Measurements from ENCODE around the gene CCND3.

The CCND3 gene

GRCh38 chr6:41939176-41939847, 2.3 kb downstream of the CCND3 start:
- no peaks in the 10 kb centered on the region for H3K27me3 ChIP-seq (replicated peaks)
- in situ Hi-C loops (cut with HindIII; ENCODE audit: low pct_ligation_motif_present, low sequenced_read_pairs): no loop called here
- no peak overlapping the region for H3K27ac ChIP-seq
- no peak for DNase-seq
- H3K4me3 ChIP-seq (ENCODE audit: low read depth, low read length): peak overlapping the region; percentile 17
- peaks cover 29% of the 10 kb centered on the region for H3K36me3 ChIP-seq (replicated peaks)
- TF ChIP-seq CTCF (IDR thresholded peaks at IDR 0.05; ENCODE audit: low read depth, low read length, missing control alignments): no peak

GRCh38 chr6:41938590-41939175, 2.9 kb downstream of the CCND3 start:
- in situ Hi-C loops (cut with HindIII; ENCODE audit: low pct_ligation_motif_present, low sequenced_read_pairs): no loop called here
- no peak overlapping the region for H3K27ac ChIP-seq
- DNase-seq: no peak
- no peaks in the 10 kb centered on the region for H3K27me3 ChIP-seq (replicated peaks)
- H3K4me3 ChIP-seq (ENCODE audit: low read depth, low read length): no peak overlapping the region
- peaks cover 36% of the 10 kb centered on the region for H3K36me3 ChIP-seq (replicated peaks)
- TF ChIP-seq CTCF (IDR thresholded peaks at IDR 0.05; ENCODE audit: low read depth, low read length, missing control alignments): no peak

- no peak overlapping the region for H3K4me3 ChIP-seq (ENCODE audit: low read depth, low read length)
- in situ Hi-C loops (cut with HindIII; ENCODE audit: low pct_ligation_motif_present, low sequenced_read_pairs): no loop called here
- no peak for DNase-seq
- peaks cover 41% of the 10 kb centered on the region for H3K36me3 ChIP-seq (replicated peaks)
- no peak overlapping the region for H3K27ac ChIP-seq
- no peaks in the 10 kb centered on the region for H3K27me3 ChIP-seq (replicated peaks)
- TF ChIP-seq CTCF (IDR thresholded peaks at IDR 0.05; ENCODE audit: low read depth, low read length, missing control alignments): no peak
These were observed 3.6 kb downstream of the CCND3 start for GRCh38 chr6:41937861-41938574.

- in situ Hi-C loops (cut with HindIII; ENCODE audit: low pct_ligation_motif_present, low sequenced_read_pairs): no loop called here
- Histone ChIP-seq H3K4me3 (ENCODE audit: low read depth, low read length) (no peak overlapping the region), H3K27ac (no peak overlapping the region), H3K36me3 (replicated peaks) (peaks cover 46% of the 10 kb centered on the region), H3K27me3 (replicated peaks) (no peaks in the 10 kb centered on the region)
- DNase-seq: no peak
- no peak for TF ChIP-seq CTCF (IDR thresholded peaks at IDR 0.05; ENCODE audit: low read depth, low read length, missing control alignments)
These were observed 4.1 kb downstream of the CCND3 start for GRCh38 chr6:41937472-41937860.

GRCh38 chr6:41936073-41936837, 5.4 kb downstream of the CCND3 start:
- no peaks in the 10 kb centered on the region for H3K27me3 ChIP-seq (replicated peaks)
- H3K36me3 ChIP-seq (replicated peaks): peaks cover 58% of the 10 kb centered on the region
- TF ChIP-seq CTCF (IDR thresholded peaks at IDR 0.05; ENCODE audit: low read depth, low read length, missing control alignments): peak; percentile 96
- in situ Hi-C loops (cut with HindIII; ENCODE audit: low pct_ligation_motif_present, low sequenced_read_pairs): no loop called here
- no peak overlapping the region for H3K27ac ChIP-seq
- DNase-seq: peak; percentile 76
- H3K4me3 ChIP-seq (ENCODE audit: low read depth, low read length): no peak overlapping the region

Measured in brain microvascular endothelial cell (primary cell).